Keratinocyte (primary cell): Measurements from ENCODE around the gene TAF1A. TPM values are rescaled to one million over a fixed set of nuclear protein-coding genes. Genes with fewer than 3 reads are reported as not detected.

Source experiments
- DNase-seq: peaks from one replicate; pipeline ENCODE4 v3.0.0-alpha.2; 2011; ENCODE audit warnings: low read depth, missing footprints, low spot score
- FAIRE-seq: peaks from 2 replicates; lab custom pipeline; 2011; peaks lifted over from hg19 to GRCh38; lab: Jason Lieb, UNC
- H2AFZ ChIP-seq: 2 replicates; pipeline ENCODE4 v1.6.0; 2012; ENCODE audit warnings: low read length, control low read depth, inconsistent platforms; ENCODE audit not compliant: control insufficient read depth
- H3K27ac ChIP-seq: 2 replicates; pipeline ENCODE4 v1.5.1; 2011; ENCODE audit warnings: low read length; ENCODE audit not compliant: control insufficient read depth, insufficient read depth
- H3K27me3 ChIP-seq: 3 replicates; pipeline ENCODE4 v1.6.0; 2011; ENCODE audit warnings: low read length; ENCODE audit not compliant: control insufficient read depth, insufficient read depth; ENCODE audit errors: extremely low read depth
- H3K36me3 ChIP-seq, 2 experiments: 2 replicates in 1 of 2; 3 replicates in 1 of 2; pipeline ENCODE4 v1.5.1; 2011; ENCODE audit warnings: low read length in 2 of 2, mild to moderate bottlenecking in 1 of 2; ENCODE audit not compliant: control insufficient read depth in 2 of 2, insufficient read depth in 2 of 2; ENCODE audit errors: extremely low read depth in 1 of 2
- H3K4me1 ChIP-seq: 3 replicates; pipeline ENCODE4 v1.5.1; 2011; ENCODE audit warnings: low read length; ENCODE audit not compliant: control insufficient read depth, insufficient read depth; ENCODE audit errors: extremely low read depth
- H3K4me2 ChIP-seq: 3 replicates; pipeline ENCODE4 v1.6.0; 2011; ENCODE audit warnings: low read depth, low read length; ENCODE audit not compliant: control insufficient read depth, insufficient read depth; ENCODE audit errors: extremely low read depth
- H3K4me3 ChIP-seq, 3 experiments: fragments of 200-600 bp in 1 of 3; sonication (generic) in 1 of 3; 2 replicates in 2 of 3; 3 replicates in 1 of 3; pipeline ENCODE4 v1.5.1; 2011 to 2016; ENCODE audit warnings: low read length in 3 of 3, mild to moderate bottlenecking in 3 of 3, control low read depth in 2 of 3, inconsistent platforms in 1 of 3, low read depth in 1 of 3, mixed read lengths in 1 of 3, mixed run types in 1 of 3, moderate library complexity in 1 of 3; ENCODE audit not compliant: control insufficient read depth in 2 of 3, insufficient read depth in 2 of 3; ENCODE audit errors: extremely low read depth in 1 of 3
- H3K79me2 ChIP-seq: 2 replicates; pipeline ENCODE4 v1.6.0; 2012; ENCODE audit warnings: low read length; ENCODE audit not compliant: control insufficient read depth, insufficient read depth
- H3K9ac ChIP-seq: 3 replicates; pipeline ENCODE4 v1.6.0; 2011; ENCODE audit warnings: low read length; ENCODE audit not compliant: control insufficient read depth, insufficient read depth; ENCODE audit errors: extremely low read depth
- H3K9me1 ChIP-seq: 3 replicates; pipeline ENCODE4 v1.6.0; 2011; ENCODE audit warnings: low read length; ENCODE audit not compliant: control insufficient read depth, insufficient read depth; ENCODE audit errors: extremely low read depth
- H3K9me3 ChIP-seq: 2 replicates; pipeline ENCODE4 v1.5.1; 2012; ENCODE audit warnings: low read depth, low read length; ENCODE audit not compliant: control insufficient read depth
- H4K20me1 ChIP-seq: 3 replicates; pipeline ENCODE4 v1.6.0; 2011; ENCODE audit warnings: low read length; ENCODE audit not compliant: control insufficient read depth, insufficient read depth; ENCODE audit errors: extremely low read depth
- EZH2 ChIP-seq: IDR thresholded peaks from one replicate; pipeline ENCODE4 v1.6.1; 2012; ENCODE audit warnings: inconsistent platforms, mild to moderate bottlenecking, low read length, moderate library complexity
- dilution Hi-C: fragments of 300-500 bp; cut with MboI; formaldehyde crosslinking; loops from one replicate; pipeline ENCODE4 v1.7.0; 2020; ENCODE audit warnings: low sequenced_read_pairs; ENCODE audit not compliant: extremely low pct_ligation_motif_present
- polyA plus RNA-seq, 5 experiments: library from polyadenylated mRNA; depleted of rRNA in 3 of 5; stranded (reverse) in 3 of 5; stranded (forward) in 1 of 5; unstranded in 1 of 5; fragments of >200 nt; gene quantifications; 1 replicate in 1 of 5; 2 replicates in 3 of 5; 3 replicates in 1 of 5; pipeline versions ENCODE4 v1.2.1 to v1.2.3, GENCODE V29; 2011 to 2012; ENCODE audit warnings: missing spikeins in 2 of 5, low read depth in 1 of 5, low replicate concordance in 1 of 5
- TF ChIP-seq, protein P1 (sequence below), 3 experiments: IDR thresholded peaks in 1 of 3; conservative IDR thresholded peaks in 1 of 3; optimal IDR thresholded peaks in 1 of 3; 2 replicates in 2 of 3; 3 replicates in 1 of 3; pipeline versions ENCODE3 to v1.5.1; 2011; ENCODE audit warnings: low read length in 3 of 3, mild to moderate bottlenecking in 3 of 3, moderate library complexity in 2 of 3, control low read depth in 1 of 3, inconsistent platforms in 1 of 3; ENCODE audit not compliant: insufficient read depth in 2 of 3; ENCODE audit errors: extremely low read depth in 1 of 3

The TAF1A gene
- polyA plus RNA-seq, 1 donor (not counting 4 experiments of a cell fraction or from before 2014, with no cell fraction given), result 7.2 TPM

DNA sequence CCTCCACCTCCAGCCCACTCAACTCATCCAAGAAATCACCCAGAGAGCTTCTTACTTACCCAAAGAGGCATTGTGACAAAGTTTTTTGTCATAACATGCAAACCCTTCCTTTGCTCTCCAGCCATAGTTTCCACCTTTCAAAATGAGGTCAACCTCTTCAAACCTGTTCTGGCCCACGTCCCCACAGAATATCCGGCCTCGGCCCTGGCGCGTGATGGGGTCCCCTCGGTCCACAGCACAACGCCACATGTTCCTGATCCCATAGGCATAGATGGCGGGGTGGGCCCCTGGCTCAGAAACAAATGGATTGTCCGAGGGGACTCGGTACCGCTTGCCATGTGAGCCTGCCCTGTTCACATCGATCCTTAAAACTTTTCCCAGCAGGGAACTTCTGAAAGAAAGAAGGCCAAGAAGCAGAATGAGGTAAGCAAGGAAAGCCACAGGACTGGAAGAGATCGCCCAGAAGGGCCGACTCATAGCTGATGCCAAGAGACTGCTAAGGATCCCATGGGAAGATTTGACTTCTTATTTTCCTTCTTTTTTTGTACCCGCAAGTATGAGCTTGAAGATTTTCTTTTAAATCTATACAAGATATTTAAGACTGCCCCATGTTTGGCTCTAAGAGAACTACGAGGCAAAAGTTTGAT lies 49.7 kb downstream of the TAF1A start:
- Histone ChIP-seq H3K9ac (no peak overlapping the region), H2AFZ (no peak overlapping the region), H3K79me2 (no peaks in the 10 kb centered on the region), H3K27me3 (no peaks in the 10 kb centered on the region), H3K9me3 (no peaks in the 10 kb centered on the region), H3K27ac (no peak overlapping the region), H3K4me3 (no peak overlapping the region), H3K4me2 (no peak overlapping the region), H3K9me1 (no peaks in the 10 kb centered on the region), H4K20me1 (no peaks in the 10 kb centered on the region), H3K4me1 (no peaks in the 10 kb centered on the region), H3K36me3 (no peaks in the 10 kb centered on the region)
- FAIRE-seq (no peak), DNase-seq (no peak)
- dilution Hi-C loops, result no loop called here
- TF ChIP-seq, protein P1, sequence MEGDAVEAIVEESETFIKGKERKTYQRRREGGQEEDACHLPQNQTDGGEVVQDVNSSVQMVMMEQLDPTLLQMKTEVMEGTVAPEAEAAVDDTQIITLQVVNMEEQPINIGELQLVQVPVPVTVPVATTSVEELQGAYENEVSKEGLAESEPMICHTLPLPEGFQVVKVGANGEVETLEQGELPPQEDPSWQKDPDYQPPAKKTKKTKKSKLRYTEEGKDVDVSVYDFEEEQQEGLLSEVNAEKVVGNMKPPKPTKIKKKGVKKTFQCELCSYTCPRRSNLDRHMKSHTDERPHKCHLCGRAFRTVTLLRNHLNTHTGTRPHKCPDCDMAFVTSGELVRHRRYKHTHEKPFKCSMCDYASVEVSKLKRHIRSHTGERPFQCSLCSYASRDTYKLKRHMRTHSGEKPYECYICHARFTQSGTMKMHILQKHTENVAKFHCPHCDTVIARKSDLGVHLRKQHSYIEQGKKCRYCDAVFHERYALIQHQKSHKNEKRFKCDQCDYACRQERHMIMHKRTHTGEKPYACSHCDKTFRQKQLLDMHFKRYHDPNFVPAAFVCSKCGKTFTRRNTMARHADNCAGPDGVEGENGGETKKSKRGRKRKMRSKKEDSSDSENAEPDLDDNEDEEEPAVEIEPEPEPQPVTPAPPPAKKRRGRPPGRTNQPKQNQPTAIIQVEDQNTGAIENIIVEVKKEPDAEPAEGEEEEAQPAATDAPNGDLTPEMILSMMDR (optimal IDR thresholded peaks at IDR 0.05 in 1 of 3, IDR thresholded peaks at IDR 0.05 in 1 of 3, conservative IDR thresholded peaks at IDR 0.05 in 1 of 3; ENCODE audit: extremely low read depth in 1 of 3, insufficient read depth in 2 of 3, low read length in 3 of 3), result no peak
- no peak for TF ChIP-seq EZH2

DNA sequence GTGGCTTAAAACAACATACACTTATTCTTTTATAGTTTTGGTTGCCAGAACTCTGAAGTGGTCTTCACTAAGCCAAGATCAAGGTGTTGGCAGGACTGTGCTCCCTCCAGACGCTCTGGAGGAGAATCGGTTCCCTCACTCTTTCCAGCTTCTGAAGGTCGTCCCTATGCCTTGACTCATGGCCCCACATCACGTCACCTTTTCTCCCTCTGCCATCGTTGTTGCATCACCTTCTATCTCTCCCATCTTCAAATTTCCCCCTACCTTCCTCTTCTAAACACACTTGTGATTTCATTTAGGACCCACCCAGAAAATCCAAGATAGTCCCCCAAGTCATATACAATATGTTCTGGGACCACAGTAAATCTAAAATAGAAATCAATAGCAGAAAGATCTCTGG lies 54.3 kb downstream of the TAF1A start:
- H3K27me3 ChIP-seq, result no peaks in the 10 kb centered on the region
- TF ChIP-seq, protein P1 (optimal IDR thresholded peaks at IDR 0.05 in 1 of 3, IDR thresholded peaks at IDR 0.05 in 1 of 3, conservative IDR thresholded peaks at IDR 0.05 in 1 of 3; ENCODE audit: extremely low read depth in 1 of 3, insufficient read depth in 2 of 3, low read length in 3 of 3), result no peak
- no peak for TF ChIP-seq EZH2
- no peak overlapping the region for H3K9ac ChIP-seq
- H3K9me3 ChIP-seq, result no peaks in the 10 kb centered on the region
- no peaks in the 10 kb centered on the region for H3K79me2 ChIP-seq
- no peak overlapping the region for H3K4me3 ChIP-seq
- no peaks in the 10 kb centered on the region for H3K4me1 ChIP-seq
- H3K27ac ChIP-seq, result no peak overlapping the region
- H2AFZ ChIP-seq, result no peak overlapping the region
- H3K4me2 ChIP-seq, result no peak overlapping the region
- no peaks in the 10 kb centered on the region for H3K36me3 ChIP-seq
- dilution Hi-C loops, result no loop called here
- no peaks in the 10 kb centered on the region for H4K20me1 ChIP-seq
- DNase-seq (no peak), FAIRE-seq (no peak)
- no peaks in the 10 kb centered on the region for H3K9me1 ChIP-seq
